Measurements from ENCODE around the gene BHLHA9.

BHLHA9 gene

DNA sequence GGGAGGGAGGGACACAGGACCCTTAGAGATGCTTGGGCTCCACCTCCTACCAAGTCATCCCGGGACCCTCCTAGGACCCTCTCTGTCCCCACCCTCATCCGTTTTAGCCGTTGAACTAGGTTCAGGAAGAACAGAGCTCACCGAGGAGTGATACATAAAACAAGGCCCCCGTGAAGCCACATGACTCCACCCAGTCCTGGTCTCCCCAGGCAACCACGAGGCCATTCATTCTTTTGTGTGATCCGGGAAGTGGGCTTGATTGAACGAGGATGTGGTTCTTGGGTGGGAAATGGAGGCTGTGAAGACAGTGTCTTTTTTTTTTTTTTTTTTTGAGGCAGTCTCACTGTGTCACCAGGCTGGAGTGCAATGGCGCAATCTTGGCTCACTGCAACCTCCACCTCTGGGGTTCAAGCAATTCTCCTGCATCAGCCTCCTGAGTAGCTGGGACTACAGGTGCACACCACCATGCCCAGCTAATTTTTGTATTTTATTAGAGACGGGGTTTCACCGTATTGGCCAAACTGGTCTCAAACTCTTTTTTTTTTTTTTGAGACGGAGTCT is 24.0 kb downstream of the BHLHA9 start:
- TF ChIP-seq, protein P1, sequence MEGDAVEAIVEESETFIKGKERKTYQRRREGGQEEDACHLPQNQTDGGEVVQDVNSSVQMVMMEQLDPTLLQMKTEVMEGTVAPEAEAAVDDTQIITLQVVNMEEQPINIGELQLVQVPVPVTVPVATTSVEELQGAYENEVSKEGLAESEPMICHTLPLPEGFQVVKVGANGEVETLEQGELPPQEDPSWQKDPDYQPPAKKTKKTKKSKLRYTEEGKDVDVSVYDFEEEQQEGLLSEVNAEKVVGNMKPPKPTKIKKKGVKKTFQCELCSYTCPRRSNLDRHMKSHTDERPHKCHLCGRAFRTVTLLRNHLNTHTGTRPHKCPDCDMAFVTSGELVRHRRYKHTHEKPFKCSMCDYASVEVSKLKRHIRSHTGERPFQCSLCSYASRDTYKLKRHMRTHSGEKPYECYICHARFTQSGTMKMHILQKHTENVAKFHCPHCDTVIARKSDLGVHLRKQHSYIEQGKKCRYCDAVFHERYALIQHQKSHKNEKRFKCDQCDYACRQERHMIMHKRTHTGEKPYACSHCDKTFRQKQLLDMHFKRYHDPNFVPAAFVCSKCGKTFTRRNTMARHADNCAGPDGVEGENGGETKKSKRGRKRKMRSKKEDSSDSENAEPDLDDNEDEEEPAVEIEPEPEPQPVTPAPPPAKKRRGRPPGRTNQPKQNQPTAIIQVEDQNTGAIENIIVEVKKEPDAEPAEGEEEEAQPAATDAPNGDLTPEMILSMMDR (IDR thresholded peaks at IDR 0.05; ENCODE audit: low read length, missing control alignments): no peak
- H3K4me3 ChIP-seq (replicated peaks; ENCODE audit: low read depth, low read length): no peak overlapping the region
- DNase-seq (ENCODE audit: low read depth): no peak

DNA sequence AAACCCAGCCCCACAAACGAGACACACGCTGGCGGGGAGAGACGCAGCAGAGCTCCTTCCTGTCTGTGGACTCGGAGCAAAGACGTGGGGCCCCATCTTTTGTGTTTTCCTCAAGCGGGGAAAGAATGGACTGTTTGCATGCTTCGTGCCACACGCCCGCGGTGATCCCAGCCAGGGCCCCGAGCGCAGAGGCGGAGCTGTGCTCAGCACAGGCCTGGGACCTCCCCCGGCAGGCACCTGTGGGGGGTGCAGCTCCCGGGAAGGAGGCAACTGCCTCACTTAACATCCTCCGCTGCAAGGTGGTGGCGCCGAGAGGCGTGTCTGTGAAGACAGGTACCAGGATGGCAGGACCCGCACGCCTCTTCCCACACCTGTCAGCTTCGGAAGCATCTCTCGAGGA is 28.4 kb downstream of the BHLHA9 start:
- TF ChIP-seq, protein P1 (IDR thresholded peaks at IDR 0.05; ENCODE audit: low read length, missing control alignments): no peak
- DNase-seq (ENCODE audit: low read depth): no peak
- no peak overlapping the region for H3K4me3 ChIP-seq (replicated peaks; ENCODE audit: low read depth, low read length)

DNA sequence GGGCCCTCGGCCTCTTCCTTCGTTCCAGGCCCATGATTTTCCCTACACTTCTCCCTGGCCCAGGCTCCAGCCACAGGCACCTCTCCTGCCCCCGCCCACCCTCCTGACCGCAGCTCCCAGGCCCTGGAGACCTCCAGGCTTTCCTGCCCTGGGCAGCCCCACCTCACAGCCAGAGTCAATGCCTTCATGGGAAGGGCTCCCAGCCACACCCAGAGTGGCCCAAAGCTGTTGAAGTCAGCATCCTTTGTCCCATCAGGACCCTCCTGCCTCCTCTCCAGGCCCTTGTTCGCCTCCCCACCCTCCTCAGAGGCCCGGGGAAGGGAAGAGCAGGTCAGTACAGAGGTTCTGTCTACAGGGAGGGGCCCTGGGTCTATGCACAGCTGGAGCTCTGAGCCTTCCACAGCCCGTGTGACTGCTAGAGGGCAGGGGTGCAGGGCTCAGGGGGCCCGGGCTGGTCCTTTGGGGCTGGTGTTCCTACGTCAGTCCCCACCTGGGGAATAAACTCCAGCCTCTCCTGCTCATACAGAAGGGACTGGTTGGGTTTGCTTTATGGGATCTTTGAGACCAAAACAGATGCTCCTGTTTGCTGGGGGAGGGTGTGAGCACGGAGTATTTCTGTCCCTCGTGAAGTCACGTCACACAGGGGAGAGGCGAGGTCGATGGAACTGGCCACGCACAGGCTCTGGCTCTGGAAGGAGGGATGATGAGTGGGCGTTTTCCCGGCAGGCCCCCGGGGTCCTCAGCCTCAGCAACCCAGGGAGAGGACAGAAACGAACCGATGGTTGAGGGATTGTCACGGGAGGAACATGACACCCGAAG is 29.5 kb downstream of the BHLHA9 start:
- TF ChIP-seq, protein P1 (IDR thresholded peaks at IDR 0.05; ENCODE audit: low read length, missing control alignments): no peak
- no peak overlapping the region for H3K4me3 ChIP-seq (replicated peaks; ENCODE audit: low read depth, low read length)
- DNase-seq (ENCODE audit: low read depth): no peak

DNA sequence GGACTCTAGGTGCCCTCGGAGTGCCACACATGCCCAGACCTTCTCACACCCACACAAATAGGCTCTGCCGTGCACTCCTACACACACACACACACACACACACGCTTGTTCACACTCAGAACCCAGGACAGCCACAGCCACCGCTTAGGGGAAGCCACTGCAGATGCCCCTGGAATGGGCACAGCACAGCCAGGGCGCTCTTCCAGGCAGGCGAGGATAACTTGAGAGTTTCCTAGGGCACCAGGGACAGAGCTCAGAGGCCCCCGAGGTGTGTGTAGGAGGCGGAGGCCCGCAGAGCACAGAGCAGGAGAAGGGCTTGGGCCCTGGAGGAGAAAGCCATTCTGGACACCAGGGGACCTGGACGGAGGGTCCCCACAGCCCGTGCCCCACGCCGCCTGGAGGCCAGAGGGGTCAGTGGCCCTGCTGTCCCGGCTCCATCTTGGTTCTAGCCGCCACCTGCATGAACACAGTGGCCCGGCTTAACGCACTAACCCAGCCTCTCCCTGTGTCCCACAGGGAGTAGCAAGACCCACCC is 30.2 kb downstream of the BHLHA9 start:
- TF ChIP-seq, protein P1 (IDR thresholded peaks at IDR 0.05; ENCODE audit: low read length, missing control alignments): no peak
- DNase-seq (ENCODE audit: low read depth): no peak
- no peak overlapping the region for H3K4me3 ChIP-seq (replicated peaks; ENCODE audit: low read depth, low read length)

DNA sequence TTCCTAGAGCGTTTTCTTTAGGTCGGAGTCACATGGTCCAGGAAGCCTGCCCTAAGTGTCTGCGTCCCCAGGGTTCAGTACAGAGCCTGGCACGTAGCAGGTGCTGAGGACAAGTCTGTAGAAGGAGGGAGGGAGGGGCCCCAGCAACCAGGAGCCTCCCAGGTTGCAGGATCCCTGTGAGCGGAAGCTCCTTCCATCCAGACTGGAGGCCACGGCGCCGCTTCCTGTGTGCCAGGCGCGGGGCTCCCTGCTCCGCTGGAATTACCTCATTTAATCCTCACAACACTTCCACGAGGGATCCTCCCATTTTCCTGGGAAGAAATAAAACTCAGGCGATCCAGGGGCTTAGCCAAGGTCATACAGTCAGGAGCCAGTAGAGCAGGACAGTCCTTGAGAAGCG is 31.3 kb downstream of the BHLHA9 start:
- no peak for DNase-seq (ENCODE audit: low read depth)
- no peak overlapping the region for H3K4me3 ChIP-seq (replicated peaks; ENCODE audit: low read depth, low read length)
- TF ChIP-seq, protein P1 (IDR thresholded peaks at IDR 0.05; ENCODE audit: low read length, missing control alignments): no peak

DNA sequence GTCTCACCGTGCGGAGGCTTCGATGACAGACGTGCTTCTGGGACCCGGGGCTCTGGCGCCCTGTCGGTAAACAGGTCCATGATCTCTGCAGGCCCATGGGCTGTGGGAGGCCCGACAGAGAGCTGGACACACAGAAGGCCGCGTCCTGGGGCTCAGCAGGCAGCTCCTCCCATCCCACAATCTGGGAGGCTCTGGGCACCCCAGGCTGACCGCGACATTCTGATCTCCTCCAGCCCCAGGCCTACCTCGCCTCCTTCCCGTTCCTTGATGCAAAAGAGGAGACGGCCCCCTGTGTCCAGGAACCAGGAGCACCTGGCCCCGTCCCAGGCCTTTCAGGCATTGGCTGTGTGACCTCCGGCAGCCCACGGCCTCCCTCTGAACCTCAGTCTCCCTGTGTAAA is 32.5 kb downstream of the BHLHA9 start:
- DNase-seq (ENCODE audit: low read depth): no peak
- no peak overlapping the region for H3K4me3 ChIP-seq (replicated peaks; ENCODE audit: low read depth, low read length)
- TF ChIP-seq, protein P1 (IDR thresholded peaks at IDR 0.05; ENCODE audit: low read length, missing control alignments): no peak

All from fibroblast of pulmonary artery (primary cell).